SK-N-SH (cell line): ENCODE results near the gene SRRM1. TPM values are rescaled to one million over a fixed set of nuclear protein-coding genes. Genes with fewer than 3 reads are reported as not detected.
A peak's percentile ranks its signal among the peaks of the same experiment; 100 is the strongest.

ENCODE experiments used
- CTCF ChIA-PET: fragments of 300-600, 350-600 bp; formaldehyde crosslinking; extraction: SDS; loops from one replicate; lab custom pipeline; 2021; lab: Yijun Ruan, JAX
- POLR2A ChIA-PET: fragments of 350-600 bp; sonication (Branson Sonifier 250); formaldehyde crosslinking; extraction: SDS; loops from one replicate; lab custom pipeline; 2020; ENCODE audit warnings: antibody characterized with exemption, inconsistent platforms; lab: Yijun Ruan, JAX
- DNase-seq: peaks from one replicate; pipeline ENCODE4 v3.0.0; 2012
- H2AFZ ChIP-seq: fragments of 200-600 bp; sonication (generic); 2 replicates; pipeline ENCODE4 v1.8.1; 2016; ENCODE audit warnings: antibody characterized with exemption, mild to moderate bottlenecking, low read depth
- H3F3A ChIP-seq: fragments of 200-600 bp; sonication (generic); replicated peaks from 2 replicates; pipeline ENCODE3; 2016; ENCODE audit warnings: antibody characterized with exemption, mild to moderate bottlenecking; ENCODE audit not compliant: insufficient read depth
- H3K27ac ChIP-seq, 2 experiments: fragments of 200-500 bp in 1 of 2; fragments of 200-600 bp in 1 of 2; sonication (Bioruptor generic) in 1 of 2; sonication (generic), shearing (Covaris generic) in 1 of 2; 2 replicates each; pipeline versions ENCODE4 v1.5.1 to v1.6.1; 2014 to 2016; ENCODE audit warnings: low read depth in 2 of 2, inconsistent platforms in 1 of 2, low read length in 1 of 2, mild to moderate bottlenecking in 1 of 2, mixed read lengths in 1 of 2
- H3K27me3 ChIP-seq: fragments of 200-600 bp; sonication (generic), shearing (Covaris generic); 2 replicates; pipeline ENCODE4 v1.6.1; 2016; ENCODE audit warnings: mixed run types; ENCODE audit not compliant: insufficient read depth
- H3K36me3 ChIP-seq, 2 experiments: fragments of 200-500 bp in 1 of 2; fragments of 200-600 bp in 1 of 2; sonication (Bioruptor generic) in 1 of 2; sonication (generic) in 1 of 2; replicated peaks in 1 of 2; 2 replicates each; pipeline versions ENCODE3 to v1.5.1; 2014 to 2016; ENCODE audit warnings: low read length in 1 of 2, mild to moderate bottlenecking in 1 of 2; ENCODE audit not compliant: insufficient read depth in 2 of 2, control insufficient read depth in 1 of 2
- H3K4me1 ChIP-seq, 2 experiments: fragments of 200-500 bp in 1 of 2; fragments of 200-600 bp in 1 of 2; sonication (Bioruptor generic) in 1 of 2; sonication (generic), shearing (Covaris generic) in 1 of 2; 2 replicates each; pipeline versions ENCODE4 v1.5.1 to v1.6.1; 2014 to 2016; ENCODE audit warnings: low read depth in 1 of 2, low read length in 1 of 2, mixed run types in 1 of 2; ENCODE audit not compliant: insufficient read depth in 2 of 2, control insufficient read depth in 1 of 2
- H3K4me2 ChIP-seq: fragments of 200-600 bp; sonication (generic), shearing (Covaris generic); 2 replicates; pipeline ENCODE4 v1.6.1; 2017; ENCODE audit warnings: mixed run types
- H3K4me3 ChIP-seq, 2 experiments: fragments of 200-500 bp in 1 of 2; fragments of 200-600 bp in 1 of 2; sonication (Bioruptor generic) in 1 of 2; sonication (generic), shearing (Covaris generic) in 1 of 2; 2 replicates each; pipeline versions ENCODE4 v1.5.1 to v1.8.1; 2014 to 2016; ENCODE audit warnings: low read depth in 2 of 2, inconsistent platforms in 1 of 2, low read length in 1 of 2, mild to moderate bottlenecking in 1 of 2, mixed read lengths in 1 of 2, moderate library complexity in 1 of 2
- H3K79me2 ChIP-seq: fragments of 200-600 bp; sonication (generic); 2 replicates; pipeline ENCODE4 v1.8.1; 2017; ENCODE audit warnings: mild to moderate bottlenecking; ENCODE audit not compliant: insufficient read depth
- H3K9ac ChIP-seq: fragments of 200-600 bp; sonication (generic); 2 replicates; pipeline ENCODE4 v1.6.1; 2017; ENCODE audit warnings: mixed run types
- H3K9me2 ChIP-seq: fragments of 200-600 bp; sonication (generic); 2 replicates; pipeline ENCODE4 v1.6.1; 2017; ENCODE audit warnings: mixed run types
- H3K9me3 ChIP-seq: fragments of 200-600 bp; sonication (generic); 2 replicates; pipeline ENCODE4 v1.6.1; 2017; ENCODE audit warnings: mixed run types, mild to moderate bottlenecking, moderate library complexity
- H4K20me1 ChIP-seq: fragments of 200-600 bp; sonication (generic); 2 replicates; pipeline ENCODE4 v1.6.1; 2017; ENCODE audit warnings: mild to moderate bottlenecking, mixed run types; ENCODE audit not compliant: insufficient read depth
- CHD2 ChIP-seq: fragments of 150-350 bp; IDR thresholded peaks from 2 replicates; pipeline ENCODE4 v1.6.1; 2018; ENCODE audit warnings: low read length; ENCODE audit not compliant: partially characterized antibody
- ELF1 ChIP-seq: IDR thresholded peaks from 2 replicates; pipeline ENCODE4 v1.4.0; 2012
- FOXM1 ChIP-seq: IDR thresholded peaks from 2 replicates; pipeline ENCODE4 v1.4.0; 2012; ENCODE audit warnings: low read depth, mild to moderate bottlenecking
- GABPA ChIP-seq: IDR thresholded peaks from 2 replicates; pipeline ENCODE4 v1.4.0; 2012; ENCODE audit warnings: low read depth, mild to moderate bottlenecking
- GATA2 ChIP-seq: sonication (generic); formaldehyde crosslinking; IDR thresholded peaks from 2 replicates; pipeline ENCODE4 v1.5.0; 2020; ENCODE audit warnings: mild to moderate bottlenecking, missing genetic modification reagents
- MEF2A ChIP-seq: IDR thresholded peaks from 2 replicates; pipeline ENCODE4 v1.4.0; 2012; ENCODE audit warnings: low read depth, borderline replicate concordance
- MXI1 ChIP-seq: IDR thresholded peaks from 2 replicates; pipeline ENCODE4 v1.6.1; 2012; ENCODE audit warnings: mild to moderate bottlenecking, low read depth, low read length, improper control_type of control experiment
- NRF1 ChIP-seq: IDR thresholded peaks from 2 replicates; pipeline ENCODE4 v1.6.1; 2012; ENCODE audit warnings: low read depth, mild to moderate bottlenecking, low read length
- POLR2AphosphoS5 ChIP-seq: IDR thresholded peaks from 2 replicates; pipeline ENCODE4 v1.6.1; 2012; ENCODE audit warnings: low read depth, low read length
- RFX5 ChIP-seq: IDR thresholded peaks from 2 replicates; pipeline ENCODE4 v1.6.1; 2012; ENCODE audit warnings: mild to moderate bottlenecking, improper control_type of control experiment, low read length
- SIN3A ChIP-seq: IDR thresholded peaks from 2 replicates; pipeline ENCODE4 v1.6.1; 2012; ENCODE audit warnings: low read depth, mild to moderate bottlenecking, low read length, moderate library complexity, borderline replicate concordance
- TEAD4 ChIP-seq: IDR thresholded peaks from 2 replicates; pipeline ENCODE4 v1.4.0; 2012; ENCODE audit warnings: mild to moderate bottlenecking, borderline replicate concordance; ENCODE audit not compliant: insufficient read depth
- WGBS: methylation state at CpG from one replicate; pipeline ENCODE4 v1.1.6; 2017; ENCODE audit warnings: low lambda C conversion rate; 5-methylcytosine and 5-hydroxymethylcytosine counted together
- polyA plus RNA-seq, 3 experiments: library from polyadenylated mRNA; depleted of rRNA; stranded (reverse); fragments of >200 nt; gene quantifications; 2 replicates each; pipeline ENCODE4 v1.2.3, GENCODE V29; 2012
- TF ChIP-seq, protein P1 (sequence below): fragments of 200-600 bp; sonication (generic); IDR thresholded peaks from 2 replicates; pipeline ENCODE4 v1.6.1; 2017; ENCODE audit warnings: antibody characterized with exemption, mild to moderate bottlenecking, moderate library complexity
- TF ChIP-seq, protein P2 (sequence below): IDR thresholded peaks from 2 replicates; pipeline ENCODE4; 2012
- TF ChIP-seq, protein P3 (sequence below): IDR thresholded peaks from 2 replicates; pipeline ENCODE4 v1.4.0; 2012; ENCODE audit warnings: low read depth
- TF ChIP-seq, protein P4 (sequence below): fragments of 150-350 bp; IDR thresholded peaks from 2 replicates; pipeline ENCODE4 v1.6.1; 2016; ENCODE audit warnings: mild to moderate bottlenecking, low read depth, low read length

Gene SRRM1
- polyA plus RNA-seq, 1 of the 3 experiments (the other 2 are of a cell fraction) = 52.3 TPM

DNA sequence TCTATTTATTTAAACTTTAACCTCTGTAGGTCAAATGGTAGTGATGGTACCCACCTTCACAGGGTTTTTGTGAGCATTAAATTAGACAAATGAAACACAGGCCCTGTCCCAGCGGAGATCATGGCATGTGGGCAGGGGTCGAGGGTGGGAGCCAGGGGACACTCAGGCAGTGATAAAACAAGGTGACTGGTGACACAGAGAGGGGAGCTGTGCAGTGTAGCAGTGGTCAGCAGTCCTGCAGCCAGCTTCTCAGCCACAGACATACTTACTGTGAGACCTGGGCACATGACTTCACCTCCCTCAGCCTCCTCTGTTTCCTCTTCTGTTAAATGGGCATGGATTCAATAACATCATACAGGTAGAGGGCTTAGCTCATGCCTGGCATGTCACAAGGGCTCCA lies 44.9 kb downstream of the SRRM1 start:
- H3K27ac ChIP-seq = no peak overlapping the region
- peaks cover 11% of the 10 kb centered on the region for H3F3A ChIP-seq
- H3K9ac ChIP-seq = no peak overlapping the region
- no peak for DNase-seq
- peak overlapping the region; percentile 81 for H2AFZ ChIP-seq
- WGBS = 92% methylated on average over 2 of the region's 2 CpGs
- no peaks in the 10 kb centered on the region for H3K36me3 ChIP-seq
- peaks cover 4% of the 10 kb centered on the region in 2 experiments; a peak in 1 of 4 replicates for H3K4me1 ChIP-seq
- CTCF ChIA-PET = interaction anchor here (0.6 to 7.8 kb wide), 48 partner anchors 8 to 517 kb away, joined by 3 to 206 read pairs (median 6); partner anchors contain the start of gene CLIC4
- H3K79me2 ChIP-seq = no peaks in the 10 kb centered on the region
- H4K20me1 ChIP-seq = no peaks in the 10 kb centered on the region
- H3K9me3 ChIP-seq = no peaks in the 10 kb centered on the region
- no peaks in the 10 kb centered on the region for H3K27me3 ChIP-seq
- H3K4me3 ChIP-seq = no peak overlapping the region
- no peaks in the 10 kb centered on the region for H3K9me2 ChIP-seq
- no peak overlapping the region for H3K4me2 ChIP-seq
- TF ChIP-seq, protein P1, sequence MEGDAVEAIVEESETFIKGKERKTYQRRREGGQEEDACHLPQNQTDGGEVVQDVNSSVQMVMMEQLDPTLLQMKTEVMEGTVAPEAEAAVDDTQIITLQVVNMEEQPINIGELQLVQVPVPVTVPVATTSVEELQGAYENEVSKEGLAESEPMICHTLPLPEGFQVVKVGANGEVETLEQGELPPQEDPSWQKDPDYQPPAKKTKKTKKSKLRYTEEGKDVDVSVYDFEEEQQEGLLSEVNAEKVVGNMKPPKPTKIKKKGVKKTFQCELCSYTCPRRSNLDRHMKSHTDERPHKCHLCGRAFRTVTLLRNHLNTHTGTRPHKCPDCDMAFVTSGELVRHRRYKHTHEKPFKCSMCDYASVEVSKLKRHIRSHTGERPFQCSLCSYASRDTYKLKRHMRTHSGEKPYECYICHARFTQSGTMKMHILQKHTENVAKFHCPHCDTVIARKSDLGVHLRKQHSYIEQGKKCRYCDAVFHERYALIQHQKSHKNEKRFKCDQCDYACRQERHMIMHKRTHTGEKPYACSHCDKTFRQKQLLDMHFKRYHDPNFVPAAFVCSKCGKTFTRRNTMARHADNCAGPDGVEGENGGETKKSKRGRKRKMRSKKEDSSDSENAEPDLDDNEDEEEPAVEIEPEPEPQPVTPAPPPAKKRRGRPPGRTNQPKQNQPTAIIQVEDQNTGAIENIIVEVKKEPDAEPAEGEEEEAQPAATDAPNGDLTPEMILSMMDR = no peak
- TF ChIP-seq, protein P2, sequence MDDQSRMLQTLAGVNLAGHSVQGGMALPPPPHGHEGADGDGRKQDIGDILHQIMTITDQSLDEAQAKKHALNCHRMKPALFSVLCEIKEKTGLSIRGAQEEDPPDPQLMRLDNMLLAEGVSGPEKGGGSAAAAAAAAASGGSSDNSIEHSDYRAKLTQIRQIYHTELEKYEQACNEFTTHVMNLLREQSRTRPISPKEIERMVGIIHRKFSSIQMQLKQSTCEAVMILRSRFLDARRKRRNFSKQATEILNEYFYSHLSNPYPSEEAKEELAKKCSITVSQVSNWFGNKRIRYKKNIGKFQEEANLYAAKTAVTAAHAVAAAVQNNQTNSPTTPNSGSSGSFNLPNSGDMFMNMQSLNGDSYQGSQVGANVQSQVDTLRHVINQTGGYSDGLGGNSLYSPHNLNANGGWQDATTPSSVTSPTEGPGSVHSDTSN = no peak
- TF ChIP-seq, protein P3, sequence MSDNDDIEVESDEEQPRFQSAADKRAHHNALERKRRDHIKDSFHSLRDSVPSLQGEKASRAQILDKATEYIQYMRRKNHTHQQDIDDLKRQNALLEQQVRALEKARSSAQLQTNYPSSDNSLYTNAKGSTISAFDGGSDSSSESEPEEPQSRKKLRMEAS = no peak
- no peak for TF ChIP-seq MEF2A
- TF ChIP-seq POLR2AphosphoS5 = no peak
- TF ChIP-seq ELF1 = no peak
- TF ChIP-seq MXI1 = no peak
- no peak for TF ChIP-seq RFX5
- TF ChIP-seq TEAD4 = no peak
- no peak for TF ChIP-seq GABPA
- TF ChIP-seq, protein P4, sequence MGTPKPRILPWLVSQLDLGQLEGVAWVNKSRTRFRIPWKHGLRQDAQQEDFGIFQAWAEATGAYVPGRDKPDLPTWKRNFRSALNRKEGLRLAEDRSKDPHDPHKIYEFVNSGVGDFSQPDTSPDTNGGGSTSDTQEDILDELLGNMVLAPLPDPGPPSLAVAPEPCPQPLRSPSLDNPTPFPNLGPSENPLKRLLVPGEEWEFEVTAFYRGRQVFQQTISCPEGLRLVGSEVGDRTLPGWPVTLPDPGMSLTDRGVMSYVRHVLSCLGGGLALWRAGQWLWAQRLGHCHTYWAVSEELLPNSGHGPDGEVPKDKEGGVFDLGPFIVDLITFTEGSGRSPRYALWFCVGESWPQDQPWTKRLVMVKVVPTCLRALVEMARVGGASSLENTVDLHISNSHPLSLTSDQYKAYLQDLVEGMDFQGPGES = no peak
- TF ChIP-seq GATA2 (CRISPR knock-in tag) = no peak
- TF ChIP-seq SIN3A = no peak
- TF ChIP-seq NRF1 = no peak
- no peak for TF ChIP-seq FOXM1
- no peak for TF ChIP-seq CHD2
- TF ChIP-seq, all 33 proteins: peak for 0
- POLR2A ChIA-PET = interaction anchor here (1.1 to 1.9 kb wide), 3 partner anchors 57 to 148 kb away, joined by 3 to 4 read pairs (median 4); partner anchors contain the start of gene CLIC4
